ENCODE measurements around the gene EPG5.

- TF ChIP-seq CTCF (IDR thresholded peaks at IDR 0.05; ENCODE audit: insufficient read depth, low read depth, low read length): no peak
- TF ChIP-seq EZH2 (IDR thresholded peaks at IDR 0.05; ENCODE audit: insufficient read depth, low read length): no peak
Observed at GRCh38 chr18:45845410-45845809, 121.7 kb downstream of the EPG5 start.
